GM21529 (cell line): Measurements from ENCODE around the gene ISCU.

Source experiments
- ATAC-seq: cut with Tn5 transposase; IDR thresholded peaks from one replicate; pipeline ENCODE4 v1.9.1; 2021; ENCODE audit not compliant: unreplicated experiment

Gene ISCU

GRCh38 chr12:108602209-108602705, 39.9 kb downstream of the ISCU start:
- ATAC-seq, result no peak

GRCh38 chr12:108602976-108603704, 40.7 kb downstream of the ISCU start:
- ATAC-seq, result no peak

- ATAC-seq, result no peak
These were observed 41.3 kb downstream of the ISCU start for GRCh38 chr12:108603743-108604142.

- no peak for ATAC-seq
These were observed 42.0 kb downstream of the ISCU start for GRCh38 chr12:108604208-108604941.

- no peak for ATAC-seq
These were observed 42.7 kb downstream of the ISCU start for GRCh38 chr12:108605000-108605689.

- ATAC-seq, result no peak
These were observed 43.5 kb downstream of the ISCU start for GRCh38 chr12:108605690-108606406.

- ATAC-seq, result no peak
These were observed 44.1 kb downstream of the ISCU start for GRCh38 chr12:108606492-108606891.

GRCh38 chr12:108607981-108608600, 45.7 kb downstream of the ISCU start:
- ATAC-seq, result no peak

GRCh38 chr12:108608616-108609015, 46.2 kb downstream of the ISCU start:
- ATAC-seq, result no peak

GRCh38 chr12:108609537-108610335, 47.3 kb downstream of the ISCU start:
- ATAC-seq, result no peak

- ATAC-seq, result no peak
These were observed 48.0 kb downstream of the ISCU start for GRCh38 chr12:108610336-108610815.

GRCh38 chr12:108610856-108611605, 48.6 kb downstream of the ISCU start:
- ATAC-seq, result no peak

- no peak for ATAC-seq
These were observed 49.6 kb downstream of the ISCU start for GRCh38 chr12:108611884-108612415.

- ATAC-seq, result no peak
These were observed 50.4 kb downstream of the ISCU start for GRCh38 chr12:108612788-108613282.

GRCh38 chr12:108613548-108613947, 51.2 kb downstream of the ISCU start:
- ATAC-seq, result no peak

- no peak for ATAC-seq
These were observed 51.6 kb downstream of the ISCU start for GRCh38 chr12:108614041-108614440.

- no peak for ATAC-seq
These were observed 52.2 kb downstream of the ISCU start for GRCh38 chr12:108614639-108615038.

- no peak for ATAC-seq
These were observed 53.5 kb downstream of the ISCU start for GRCh38 chr12:108615918-108616317.
